GM19099 (cell line): ENCODE results near the gene KLF17.

ENCODE experiments used
- POLR2A ChIP-seq: IDR thresholded peaks from 3 replicates; pipeline ENCODE4 v1.6.1; 2011; ENCODE audit warnings: low read depth; ENCODE audit not compliant: insufficient read length; ENCODE audit errors: extremely low read depth

KLF17 gene

GRCh38 chr1:44101328-44101727 is 17.3 kb upstream of the KLF17 start:
- no peak for TF ChIP-seq POLR2A

DNA sequence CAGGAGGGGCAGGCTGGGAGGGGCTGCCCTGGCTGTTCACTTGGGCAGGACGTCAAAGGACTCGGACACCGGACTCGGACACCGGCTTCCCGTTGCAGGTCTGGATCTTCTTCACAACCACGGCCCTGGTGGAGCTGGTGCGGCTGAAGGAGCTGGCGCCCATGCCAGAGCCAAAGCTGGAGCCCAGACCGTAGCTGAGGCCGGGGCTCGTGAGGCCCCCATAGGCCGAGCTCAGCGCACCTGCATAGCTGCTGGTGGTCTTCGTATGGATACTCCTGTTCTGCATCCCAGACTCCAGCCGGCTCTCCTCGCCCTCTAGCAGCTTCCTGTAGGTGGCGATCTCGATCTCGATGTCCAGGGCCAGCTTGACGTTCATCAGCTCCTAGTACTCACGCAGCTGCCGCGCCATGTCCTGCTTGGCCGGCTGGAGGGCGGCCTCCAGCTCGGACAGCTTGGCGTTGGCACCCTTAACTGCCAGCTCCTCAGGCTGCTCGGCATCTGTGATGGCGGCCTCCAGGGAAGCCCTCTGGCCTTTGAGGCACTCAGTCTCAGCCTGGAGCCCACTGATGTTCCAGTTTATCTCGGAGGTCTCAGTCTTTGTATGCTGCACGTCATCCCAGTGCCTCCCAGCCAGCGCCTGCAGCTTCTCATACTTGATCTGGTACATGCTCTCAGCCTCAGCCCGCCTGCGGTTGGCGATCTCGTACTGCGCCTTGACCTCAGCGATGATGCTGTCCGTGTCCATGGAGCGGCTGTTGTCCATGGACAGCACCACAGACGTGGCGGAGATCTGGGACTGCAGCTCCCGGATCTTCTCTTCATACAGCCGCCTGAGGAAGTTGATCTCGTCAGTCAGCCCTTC is 15.1 kb upstream of the KLF17 start:
- no peak for TF ChIP-seq POLR2A

DNA sequence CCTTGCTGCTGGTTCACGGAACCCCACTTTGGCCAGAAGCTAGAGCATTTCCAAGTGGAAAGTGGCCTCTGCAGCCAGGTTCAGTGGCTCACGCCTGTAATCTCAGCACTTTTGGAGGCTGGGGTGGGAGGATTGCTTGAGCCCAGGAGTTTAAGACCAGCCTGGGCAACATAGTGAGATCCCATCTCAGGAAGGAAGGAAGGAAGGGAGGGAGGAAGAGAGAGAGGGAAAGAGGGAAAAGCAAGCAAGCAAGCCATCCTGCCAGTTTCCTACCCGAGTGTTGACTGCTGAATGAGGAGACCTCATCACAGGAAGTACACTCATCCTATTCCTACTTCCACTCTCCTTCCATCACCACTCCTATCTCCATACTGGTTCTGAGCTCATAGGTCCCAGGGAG is 12.8 kb upstream of the KLF17 start:
- TF ChIP-seq POLR2A: no peak

- no peak for TF ChIP-seq POLR2A
Observed at GRCh38 chr1:44108241-44108640, 10.4 kb upstream of the KLF17 start.

- TF ChIP-seq POLR2A: no peak
Observed at GRCh38 chr1:44108971-44109370, 9.7 kb upstream of the KLF17 start.

GRCh38 chr1:44110916-44111315 is 7.7 kb upstream of the KLF17 start:
- TF ChIP-seq POLR2A: no peak

- TF ChIP-seq POLR2A: no peak
Observed at GRCh38 chr1:44111861-44112260, 6.8 kb upstream of the KLF17 start.

- TF ChIP-seq POLR2A: no peak
Observed at GRCh38 chr1:44112486-44112885, 6.1 kb upstream of the KLF17 start.

DNA sequence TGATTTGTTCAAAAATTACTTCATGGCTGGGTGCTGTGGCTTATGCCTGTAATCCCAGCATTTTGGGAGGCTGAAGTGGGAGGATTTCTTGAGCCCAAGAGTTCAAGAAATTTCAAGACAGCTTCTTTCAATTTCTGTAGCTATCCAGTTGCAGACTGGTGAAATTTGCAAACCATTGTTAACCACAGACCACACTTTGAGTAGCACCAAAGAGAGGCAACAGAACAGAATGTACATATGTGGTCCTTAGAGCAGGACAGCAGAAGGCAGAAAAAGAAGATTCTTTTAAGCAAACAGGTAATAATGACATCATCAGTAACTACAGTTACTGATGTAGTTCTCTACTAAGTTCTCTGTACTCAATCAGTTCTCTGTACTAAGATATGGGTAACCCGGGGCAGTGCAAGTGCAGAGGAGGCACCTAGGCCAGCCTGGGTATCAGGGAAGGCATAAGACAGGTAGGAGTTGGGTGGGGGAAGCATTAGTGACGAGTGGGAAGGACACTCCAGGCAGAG is 5.5 kb upstream of the KLF17 start:
- no peak for TF ChIP-seq POLR2A

- no peak for TF ChIP-seq POLR2A
Observed at GRCh38 chr1:44114098-44114497, 4.5 kb upstream of the KLF17 start.

GRCh38 chr1:44119525-44119924 is 904 bp downstream of the KLF17 start:
- TF ChIP-seq POLR2A: no peak

DNA sequence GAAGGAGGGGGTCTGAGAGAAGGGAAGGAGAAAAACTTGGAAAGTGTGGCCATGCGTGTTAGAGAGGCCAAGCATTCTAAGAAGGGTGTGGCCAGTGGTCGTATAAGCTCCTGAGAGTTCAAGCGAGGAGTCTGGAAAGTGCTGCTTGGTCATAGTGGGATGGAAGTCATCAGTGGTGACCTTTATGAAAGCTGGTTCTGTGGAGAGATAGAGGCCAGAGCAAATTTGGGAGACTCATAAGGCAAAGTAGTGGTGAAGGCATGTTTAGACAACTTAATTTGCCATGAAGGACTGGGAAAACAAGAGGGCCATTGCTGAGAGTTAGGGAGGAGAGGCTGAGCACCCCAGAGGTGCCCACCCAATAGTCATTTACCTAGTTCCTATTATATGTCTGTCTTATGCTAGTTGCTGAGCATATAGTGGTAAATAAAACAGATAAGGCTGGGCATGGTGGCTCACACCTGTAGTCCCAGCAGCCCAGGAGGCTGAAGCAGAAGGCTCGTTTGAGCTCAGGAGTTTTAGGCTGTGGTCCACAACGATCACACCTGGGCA is 1.9 kb downstream of the KLF17 start:
- no peak for TF ChIP-seq POLR2A

GRCh38 chr1:44129616-44130500 is 11.2 kb downstream of the KLF17 start:
- TF ChIP-seq POLR2A: no peak

GRCh38 chr1:44131411-44131810 is 12.8 kb downstream of the KLF17 start:
- TF ChIP-seq POLR2A: no peak
